Fibroblast of the aortic adventitia (primary cell): ENCODE measurements around the gene RPL18. TPM values are rescaled to one million over a fixed set of nuclear protein-coding genes. Genes with fewer than 3 reads are reported as not detected.
A peak's percentile ranks its signal among the peaks of the same experiment; 100 is the strongest.

Experiments
- DNase-seq: peaks from one replicate; pipeline ENCODE4 v3.0.0-alpha.2; 2010; ENCODE audit warnings: low read depth
- H3K4me3 ChIP-seq: 2 replicates; pipeline ENCODE4 v1.5.1; 2011; ENCODE audit warnings: low read depth, mild to moderate bottlenecking, control low read depth, low read length, moderate library complexity
- total RNA-seq: library from RNA; depleted of rRNA; stranded (reverse); fragments of >200 nt; gene quantifications from 2 replicates; pipeline ENCODE4 v1.2.3, GENCODE V29; 2012; ENCODE audit warnings: low replicate concordance
- TF ChIP-seq, protein P1 (sequence below): IDR thresholded peaks from 2 replicates; pipeline ENCODE4 v1.5.1; 2011; ENCODE audit warnings: mild to moderate bottlenecking, low read length, control low read depth, inconsistent platforms; ENCODE audit not compliant: insufficient read depth

RPL18 gene
- total RNA-seq, 1 donor, result 1,782 TPM

DNA sequence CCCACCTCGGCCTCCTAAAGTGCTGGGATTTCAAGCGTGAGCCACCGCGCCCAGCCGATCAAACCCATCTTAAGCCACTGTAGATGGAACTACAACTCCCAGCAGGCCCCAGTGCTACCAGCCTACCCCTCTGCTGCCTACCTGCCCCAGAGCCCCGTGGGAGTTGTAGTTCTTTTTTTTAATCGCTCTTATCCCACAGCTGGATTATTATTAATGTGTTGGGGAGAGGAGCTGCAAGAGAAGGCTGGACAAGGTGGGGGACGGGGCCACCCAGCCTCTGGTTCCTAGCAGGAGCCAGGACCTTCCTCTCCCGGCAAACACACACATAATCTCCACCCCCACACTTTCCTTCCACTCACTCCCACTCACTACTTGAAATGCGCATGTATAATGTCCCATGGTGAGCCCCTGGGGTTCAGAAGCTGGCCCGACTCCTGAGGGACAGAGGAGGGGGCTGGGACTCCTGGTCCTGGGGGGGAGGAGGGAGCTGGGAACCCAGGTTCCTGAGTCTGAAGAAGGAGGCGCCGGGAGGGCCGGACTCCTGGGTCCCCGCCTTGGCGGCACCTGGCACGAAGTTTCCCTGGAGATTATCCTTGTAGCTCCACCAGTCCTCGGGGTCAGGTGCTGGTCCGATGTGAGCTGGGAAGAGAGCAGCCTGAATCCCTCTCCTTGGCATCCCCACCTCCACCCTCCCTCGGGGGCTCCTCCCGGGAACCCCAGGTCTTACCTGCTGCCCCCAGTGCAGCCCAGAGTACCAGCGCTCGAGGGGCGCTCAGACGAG lies 26.1 kb upstream of the RPL18 start:
- H3K4me3 ChIP-seq, result peak overlapping the region; percentile 61
- DNase-seq, result peak; percentile 74
- TF ChIP-seq, protein P1, sequence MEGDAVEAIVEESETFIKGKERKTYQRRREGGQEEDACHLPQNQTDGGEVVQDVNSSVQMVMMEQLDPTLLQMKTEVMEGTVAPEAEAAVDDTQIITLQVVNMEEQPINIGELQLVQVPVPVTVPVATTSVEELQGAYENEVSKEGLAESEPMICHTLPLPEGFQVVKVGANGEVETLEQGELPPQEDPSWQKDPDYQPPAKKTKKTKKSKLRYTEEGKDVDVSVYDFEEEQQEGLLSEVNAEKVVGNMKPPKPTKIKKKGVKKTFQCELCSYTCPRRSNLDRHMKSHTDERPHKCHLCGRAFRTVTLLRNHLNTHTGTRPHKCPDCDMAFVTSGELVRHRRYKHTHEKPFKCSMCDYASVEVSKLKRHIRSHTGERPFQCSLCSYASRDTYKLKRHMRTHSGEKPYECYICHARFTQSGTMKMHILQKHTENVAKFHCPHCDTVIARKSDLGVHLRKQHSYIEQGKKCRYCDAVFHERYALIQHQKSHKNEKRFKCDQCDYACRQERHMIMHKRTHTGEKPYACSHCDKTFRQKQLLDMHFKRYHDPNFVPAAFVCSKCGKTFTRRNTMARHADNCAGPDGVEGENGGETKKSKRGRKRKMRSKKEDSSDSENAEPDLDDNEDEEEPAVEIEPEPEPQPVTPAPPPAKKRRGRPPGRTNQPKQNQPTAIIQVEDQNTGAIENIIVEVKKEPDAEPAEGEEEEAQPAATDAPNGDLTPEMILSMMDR, result no peak

DNA sequence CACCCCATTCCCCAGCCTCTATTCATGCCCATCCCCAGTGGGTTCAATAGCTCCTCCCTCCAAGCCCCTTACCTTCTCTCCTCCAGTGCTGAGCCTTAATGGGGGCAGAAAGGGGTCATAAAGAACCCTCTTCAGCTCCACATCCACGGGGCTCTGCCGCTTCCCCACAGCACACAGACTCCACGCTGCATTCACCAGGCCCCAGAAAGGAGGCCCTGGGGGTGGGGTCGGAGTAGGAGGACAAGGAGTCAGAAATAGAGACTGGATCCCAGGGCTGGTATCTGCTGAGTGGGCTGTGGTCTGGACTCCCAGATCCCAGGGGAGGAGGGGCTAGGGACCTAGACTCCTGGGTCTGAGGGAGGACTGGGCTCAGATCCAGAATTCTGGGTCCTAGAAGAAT lies 25.4 kb upstream of the RPL18 start:
- TF ChIP-seq, protein P1, result no peak
- no peak for DNase-seq
- H3K4me3 ChIP-seq, result no peak overlapping the region

DNA sequence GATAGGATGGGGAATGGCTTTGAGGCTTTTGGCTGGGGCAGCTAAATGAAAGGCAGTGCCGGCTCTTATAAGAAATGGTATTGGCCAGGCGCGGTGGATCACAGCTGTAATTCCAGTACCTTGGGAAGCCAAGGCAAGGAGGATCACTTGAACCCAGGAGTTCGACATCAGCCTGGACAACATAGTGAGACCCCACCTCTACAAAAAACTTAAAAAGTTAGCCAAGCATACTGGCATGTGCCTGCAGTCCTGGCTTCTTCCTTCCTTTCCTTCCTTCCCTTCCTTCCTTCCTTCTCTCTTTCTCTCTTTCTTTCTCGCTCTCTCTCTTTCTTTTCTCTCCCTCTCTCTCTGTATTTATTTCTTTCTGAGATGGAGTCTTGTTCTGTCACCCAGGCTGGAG lies 23.9 kb upstream of the RPL18 start:
- TF ChIP-seq, protein P1, result no peak
- H3K4me3 ChIP-seq, result no peak overlapping the region
- no peak for DNase-seq

DNA sequence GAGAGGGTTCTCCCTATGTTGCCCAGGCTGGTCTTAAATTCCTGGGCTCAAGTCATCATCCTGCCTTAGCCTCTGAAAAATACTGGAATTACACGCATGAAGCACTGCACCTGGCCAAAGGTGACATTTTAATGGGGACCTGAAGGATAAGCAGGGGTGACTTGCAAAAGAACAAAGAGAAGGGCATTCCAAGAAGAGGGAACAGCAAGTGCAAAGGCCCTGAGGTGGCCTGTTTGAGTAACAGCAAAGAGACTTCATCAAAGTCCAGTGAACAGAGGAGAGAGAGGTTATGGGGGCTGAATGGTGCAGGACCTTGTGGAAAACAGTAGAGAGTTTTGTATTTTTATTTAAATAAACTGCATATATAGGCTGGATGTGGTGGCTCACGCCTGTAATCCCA lies 22.9 kb upstream of the RPL18 start:
- no peak for DNase-seq
- TF ChIP-seq, protein P1, result no peak
- no peak overlapping the region for H3K4me3 ChIP-seq

DNA sequence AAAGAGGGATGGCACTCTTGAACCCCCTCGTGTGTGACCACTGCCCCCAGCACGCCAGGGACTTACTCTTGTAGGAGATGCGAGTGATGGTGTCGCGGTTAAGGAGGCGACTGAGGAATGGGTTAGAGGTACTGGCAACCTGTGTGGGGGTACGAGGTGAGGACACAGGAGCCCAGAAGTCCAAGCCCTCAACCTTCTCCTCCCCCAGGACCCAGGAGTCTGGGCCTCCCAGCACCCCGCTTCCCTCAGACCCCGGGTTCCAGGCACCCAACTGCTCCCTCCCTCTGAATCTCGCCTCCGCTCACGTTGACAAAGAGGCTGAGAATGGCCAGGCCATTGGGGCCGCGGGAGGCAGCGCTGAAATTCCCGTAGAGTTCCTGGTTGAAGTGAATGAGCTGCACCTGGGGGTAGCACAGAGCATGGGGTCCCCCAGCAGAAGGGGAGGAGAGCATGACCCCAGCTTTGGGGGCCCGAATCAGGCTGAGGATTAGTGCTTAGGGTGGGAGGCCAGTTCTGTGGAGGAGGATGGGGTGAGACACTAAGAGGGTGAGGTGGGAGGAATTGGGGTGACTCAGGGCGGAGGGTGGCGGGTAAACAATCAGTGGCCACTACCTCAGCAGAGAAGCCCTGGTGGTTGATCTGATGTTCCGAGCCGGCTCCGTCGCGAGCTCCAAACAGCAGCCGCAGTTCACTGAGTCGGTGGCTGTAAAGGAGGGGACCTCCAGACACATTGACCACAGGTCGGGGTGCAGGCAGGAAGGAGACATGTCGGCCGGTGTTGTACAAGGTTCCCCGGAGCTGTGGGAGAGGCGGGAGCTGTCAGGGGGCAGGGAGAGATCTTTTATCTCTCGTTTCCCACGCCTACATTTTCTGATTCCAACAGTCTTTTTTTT lies 20.8 kb upstream of the RPL18 start:
- H3K4me3 ChIP-seq, result no peak overlapping the region
- TF ChIP-seq, protein P1, result no peak

DNA sequence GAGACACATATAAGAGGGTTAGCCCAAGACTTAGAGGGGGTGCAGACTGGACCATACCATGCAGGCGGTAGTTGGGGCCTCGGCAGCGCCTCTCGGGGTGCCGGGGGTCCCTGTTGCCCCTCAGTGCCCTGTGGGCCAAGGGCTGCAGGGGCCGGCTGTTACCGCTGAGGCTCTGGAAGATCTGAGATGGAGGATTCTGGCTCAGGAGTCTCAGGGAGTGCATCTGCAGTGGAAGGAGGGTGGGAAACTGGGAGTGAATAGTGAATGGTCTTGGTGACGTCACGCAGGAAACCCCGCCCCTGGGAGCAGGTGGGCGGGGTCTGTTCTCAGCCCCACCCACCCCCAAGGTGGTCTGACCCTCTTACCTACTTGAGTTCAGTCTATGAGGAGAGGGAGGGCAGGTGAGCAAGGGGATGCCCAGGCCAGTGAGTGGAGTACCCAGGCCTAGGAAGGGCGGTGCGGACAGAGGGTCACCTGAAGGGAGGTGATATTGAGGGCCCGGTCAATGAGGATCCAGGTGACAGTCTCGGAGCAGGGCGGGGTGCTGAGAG lies 19.9 kb upstream of the RPL18 start:
- TF ChIP-seq, protein P1, result no peak
- no peak overlapping the region for H3K4me3 ChIP-seq
- no peak for DNase-seq

More for the DNA sequence above, 20.8 kb upstream of the RPL18 start:
- no peak for DNase-seq
